ENCODE measurements around the gene PTAFR.

Gene PTAFR

DNA sequence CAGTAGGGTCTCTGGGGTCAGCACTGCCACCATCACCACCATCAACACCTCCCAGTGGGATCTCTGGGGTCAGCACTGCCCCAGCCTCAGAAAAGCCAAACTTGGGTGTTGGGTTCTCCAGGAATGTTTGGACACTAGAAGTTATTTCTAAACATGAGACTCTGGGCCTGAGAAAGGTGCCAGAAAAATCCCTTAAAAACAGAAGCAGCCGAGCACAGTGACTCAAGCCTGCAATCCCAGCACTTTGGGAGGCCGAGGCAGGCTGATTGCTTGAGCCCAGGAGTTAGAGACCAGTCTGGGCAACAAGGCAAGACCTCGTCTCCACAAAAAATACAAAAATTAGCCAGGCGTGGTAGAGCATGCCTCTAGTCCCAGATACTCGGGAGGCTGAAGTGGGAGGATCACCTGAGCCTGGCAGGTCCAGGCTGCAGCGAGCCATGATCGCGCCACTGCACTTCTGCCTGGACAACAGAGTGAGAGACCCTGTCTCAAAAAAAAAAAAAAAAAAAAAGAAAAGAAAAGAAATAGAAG, 470 bp downstream of the PTAFR start:
- DNase-seq: no peak

GRCh38 chr1:28173980-28174297, 2.6 kb downstream of the PTAFR start:
- no peak for DNase-seq

- DNase-seq: no peak
These were observed 3.1 kb downstream of the PTAFR start for GRCh38 chr1:28173151-28173979.

DNA sequence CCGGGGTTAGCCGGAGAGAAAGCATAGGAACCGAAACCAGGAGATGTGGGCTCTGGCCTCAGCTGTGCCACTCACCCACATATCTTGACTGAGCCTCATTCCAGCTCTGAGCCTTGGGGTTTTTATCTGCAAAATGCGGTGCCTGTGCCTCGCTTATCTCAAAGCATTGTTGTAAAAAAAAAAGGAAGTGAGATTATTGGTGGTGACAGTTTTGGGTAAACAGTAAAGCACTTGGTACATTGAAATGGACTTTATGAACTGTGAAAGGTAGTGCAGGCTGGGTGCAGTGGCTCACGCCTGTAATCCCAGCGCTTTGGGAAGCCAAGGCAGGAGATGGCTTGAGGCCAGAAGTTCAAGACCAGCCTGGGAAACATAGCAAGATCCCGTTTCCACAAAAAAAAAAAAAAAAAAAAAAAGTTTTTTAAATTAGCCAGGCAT, 3.8 kb downstream of the PTAFR start:
- DNase-seq: peak in 3 of 5 experiments; percentile 10 to 91 (median 38)

- DNase-seq: no peak
These were observed 5.2 kb downstream of the PTAFR start for GRCh38 chr1:28171246-28171645.

DNA sequence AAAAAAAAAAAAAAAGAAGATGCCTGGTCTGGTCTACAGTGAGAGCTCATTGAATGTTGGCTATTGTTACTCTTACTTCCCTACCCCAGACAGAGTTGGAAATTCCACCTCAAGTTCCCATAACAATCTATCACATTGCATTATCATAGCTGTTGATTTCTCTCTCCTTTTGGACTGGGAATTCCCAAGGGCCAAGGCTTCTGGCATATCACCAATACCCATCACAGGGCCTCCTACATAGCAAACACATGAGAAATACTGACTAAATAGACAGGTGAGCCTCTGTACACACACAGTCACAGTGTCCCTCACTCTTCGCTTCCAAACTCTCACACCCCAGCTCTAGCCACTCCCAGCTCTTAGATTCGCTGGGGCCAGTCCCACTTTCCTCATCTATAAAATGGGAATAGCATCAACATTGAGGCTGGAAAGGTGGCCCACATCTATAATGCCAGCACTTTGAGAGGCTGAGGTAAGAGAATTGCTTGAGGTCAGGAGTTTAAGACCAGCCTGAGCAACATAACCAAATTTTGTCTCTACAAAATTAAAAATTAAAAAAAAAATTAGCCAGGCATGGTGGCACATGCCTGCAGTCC, 6.4 kb downstream of the PTAFR start:
- no peak for DNase-seq

- DNase-seq: no peak
These were observed 12.9 kb downstream of the PTAFR start for GRCh38 chr1:28163496-28164161.

- no peak for DNase-seq
These were observed 14.3 kb downstream of the PTAFR start for GRCh38 chr1:28162151-28162550.

- no peak for DNase-seq
These were observed 14.7 kb downstream of the PTAFR start for GRCh38 chr1:28161751-28162150.

- no peak for DNase-seq
These were observed 15.7 kb downstream of the PTAFR start for GRCh38 chr1:28160782-28161266.

DNA sequence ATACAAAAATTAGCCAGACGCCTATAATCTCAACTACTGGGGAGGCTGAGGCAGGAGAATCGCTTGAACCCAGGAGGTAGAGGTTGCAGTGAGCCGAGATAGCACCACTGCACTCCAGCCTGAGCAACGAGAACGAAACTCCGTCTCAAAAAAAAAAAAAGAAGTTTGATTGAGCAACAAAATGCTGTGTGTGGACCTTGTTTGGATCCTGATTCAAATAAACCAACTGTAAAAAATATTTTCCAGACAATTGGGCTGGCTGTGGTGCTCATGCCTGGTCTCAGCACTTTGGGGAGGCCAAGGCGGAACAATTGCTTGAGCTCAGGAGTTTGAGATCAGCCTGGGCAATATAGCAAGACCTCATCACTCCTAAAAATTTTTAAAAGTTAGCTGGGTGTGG, 16.8 kb downstream of the PTAFR start:
- no peak for DNase-seq

- DNase-seq: no peak
These were observed 17.2 kb downstream of the PTAFR start for GRCh38 chr1:28159243-28159642.

DNA sequence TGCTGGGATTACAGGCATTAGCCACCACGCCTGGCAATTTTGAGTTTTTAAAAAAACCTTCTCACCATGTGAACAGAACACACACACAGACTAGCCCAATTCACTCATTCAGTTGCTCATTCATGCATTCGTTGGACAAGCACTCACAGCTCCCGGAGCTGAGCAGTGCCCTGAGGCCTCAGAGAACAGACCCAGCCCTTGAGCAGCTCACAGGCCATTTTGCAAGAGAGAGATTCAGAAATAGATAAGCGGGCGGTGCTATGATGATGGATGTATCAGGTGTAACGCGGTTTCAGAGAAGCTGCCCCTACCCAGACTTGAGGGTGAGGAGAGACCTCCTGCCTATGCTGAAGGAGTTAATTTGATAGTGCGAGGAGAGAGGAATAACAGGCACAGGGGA, 18.6 kb downstream of the PTAFR start:
- no peak for DNase-seq

- DNase-seq: no peak
These were observed 19.7 kb downstream of the PTAFR start for GRCh38 chr1:28156821-28157220.

DNA sequence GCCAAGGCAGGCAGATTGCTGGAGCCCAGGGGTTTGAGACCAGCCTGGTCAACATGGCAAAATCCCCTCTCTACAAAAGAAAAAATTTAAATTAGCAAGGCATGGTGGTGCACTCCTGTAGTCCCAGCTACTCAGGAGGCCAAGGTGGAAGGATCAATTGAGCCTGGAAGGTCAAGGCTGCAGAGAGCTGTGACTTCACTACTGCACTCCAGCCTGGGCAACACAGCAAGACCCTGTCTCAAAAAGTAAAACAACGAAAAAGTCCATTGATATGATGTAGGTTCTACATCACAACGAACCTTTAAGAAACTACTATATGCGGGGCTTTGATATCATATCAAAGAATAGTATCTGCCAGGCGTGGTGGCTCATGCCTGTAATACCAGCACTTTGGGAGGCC, 20.9 kb downstream of the PTAFR start:
- DNase-seq: no peak

- DNase-seq: no peak
These were observed 22.4 kb downstream of the PTAFR start for GRCh38 chr1:28154078-28154594.

DNA sequence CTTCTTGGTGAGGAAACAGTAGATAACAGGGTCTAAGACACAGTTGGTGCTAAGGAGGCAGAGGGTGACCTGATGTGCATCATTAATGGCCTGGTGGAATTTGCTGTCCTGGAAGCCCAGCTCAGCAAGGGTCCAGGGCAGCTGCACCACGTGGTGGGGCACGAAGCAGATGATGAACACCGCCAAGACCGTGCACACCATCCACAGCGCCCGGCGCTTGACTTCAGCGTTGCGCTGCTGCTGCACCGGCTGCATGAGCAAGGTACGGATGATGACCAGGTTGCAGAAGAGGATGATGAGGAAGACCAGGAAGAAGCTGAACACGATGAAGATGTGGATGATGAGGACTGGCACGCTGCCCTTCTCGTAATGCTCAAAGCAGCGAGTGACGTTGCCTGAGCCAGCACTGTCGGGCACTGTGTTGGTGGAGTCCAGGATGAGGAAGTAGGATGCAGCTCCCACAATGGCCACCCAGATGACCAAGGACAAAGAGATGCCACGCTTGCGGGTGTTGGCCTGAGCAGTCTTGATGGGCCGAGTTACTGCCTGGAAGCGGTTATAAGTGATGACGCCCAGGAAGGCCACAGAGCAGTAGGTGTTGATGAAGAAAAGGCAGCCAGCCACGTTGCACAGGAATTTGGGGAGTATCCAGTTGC, 26.2 kb downstream of the PTAFR start:
- DNase-seq: no peak

DNA sequence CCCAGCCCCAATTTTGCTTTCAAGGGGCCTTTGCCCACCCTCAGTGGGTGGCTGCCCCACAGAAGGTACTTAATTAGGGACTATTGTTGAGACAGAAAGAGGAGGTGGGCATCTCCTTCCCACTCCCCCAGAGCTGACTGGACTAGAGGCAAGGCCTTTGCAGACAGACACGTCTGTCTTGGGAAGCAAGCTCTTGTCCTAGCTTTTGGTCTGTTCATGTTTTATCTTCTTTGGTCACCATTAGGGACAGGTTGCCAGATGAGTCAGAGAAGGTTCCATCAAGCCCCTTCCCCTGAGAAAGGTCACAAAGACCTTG, 27.7 kb downstream of the PTAFR start:
- DNase-seq: no peak

DNA sequence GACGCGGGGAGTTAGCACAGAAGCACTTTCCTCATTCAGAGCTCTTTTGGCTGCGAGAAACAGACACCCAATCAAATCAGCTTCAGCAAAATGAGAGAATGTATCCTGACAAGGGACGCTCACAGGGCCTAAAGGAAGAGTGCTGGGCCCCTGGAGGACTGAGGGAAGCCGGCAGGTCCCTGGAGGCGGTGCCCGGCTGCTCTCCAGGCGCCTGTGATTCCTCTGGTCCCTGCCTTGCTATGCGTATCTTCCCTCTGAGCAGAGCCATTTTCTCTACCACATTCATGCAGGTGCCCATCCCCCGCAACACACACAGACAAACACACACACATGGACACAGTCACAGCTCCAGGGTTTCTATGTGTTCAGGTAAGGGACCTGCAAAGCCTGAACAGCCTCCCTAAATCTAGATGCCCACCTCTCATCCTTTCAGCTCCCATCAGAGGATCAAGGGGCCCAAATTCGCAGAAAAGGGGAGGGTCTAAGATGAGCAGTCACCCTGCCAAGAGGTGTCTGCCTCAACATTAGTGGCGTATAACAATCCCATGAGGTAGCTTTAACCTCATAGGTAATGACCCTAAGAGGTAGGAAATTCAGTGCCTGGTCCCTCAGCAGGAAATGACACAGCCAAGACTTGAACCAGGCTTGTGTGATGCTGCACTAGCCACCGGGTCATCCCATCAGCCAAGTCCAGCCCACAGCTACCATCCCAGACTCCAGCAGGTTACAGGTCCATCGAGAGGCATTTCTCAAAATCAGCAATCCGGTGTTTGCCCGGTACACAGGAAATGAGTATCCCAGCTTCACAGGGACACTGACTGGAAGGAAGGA, 29.0 kb downstream of the PTAFR start:
- no peak for DNase-seq

DNA sequence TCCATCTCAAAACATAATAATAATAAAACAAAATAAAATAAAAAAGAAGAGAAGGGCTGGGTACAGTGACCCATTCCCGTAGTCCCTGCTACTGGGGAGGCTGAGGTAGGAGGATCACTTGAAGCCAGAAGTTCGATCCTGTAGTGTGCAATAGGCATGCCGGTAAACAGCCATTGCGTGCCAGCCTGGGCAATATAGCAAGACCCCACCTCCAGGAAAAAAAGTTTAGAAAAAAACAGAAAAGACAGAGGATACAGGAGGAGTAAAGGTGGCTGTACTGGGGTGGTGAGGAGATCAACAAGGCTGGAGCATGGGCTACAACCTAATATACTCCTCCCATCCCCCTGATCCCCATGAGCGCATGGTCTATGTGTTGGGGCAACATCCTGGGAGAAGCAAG, 30.8 kb downstream of the PTAFR start:
- no peak for DNase-seq

GRCh38 chr1:28144203-28145135, 32.0 kb downstream of the PTAFR start:
- peak in 1 of 5 experiments; percentile 73 for DNase-seq
